ENCODE results near the gene ARL6IP4.

ARL6IP4 gene

DNA sequence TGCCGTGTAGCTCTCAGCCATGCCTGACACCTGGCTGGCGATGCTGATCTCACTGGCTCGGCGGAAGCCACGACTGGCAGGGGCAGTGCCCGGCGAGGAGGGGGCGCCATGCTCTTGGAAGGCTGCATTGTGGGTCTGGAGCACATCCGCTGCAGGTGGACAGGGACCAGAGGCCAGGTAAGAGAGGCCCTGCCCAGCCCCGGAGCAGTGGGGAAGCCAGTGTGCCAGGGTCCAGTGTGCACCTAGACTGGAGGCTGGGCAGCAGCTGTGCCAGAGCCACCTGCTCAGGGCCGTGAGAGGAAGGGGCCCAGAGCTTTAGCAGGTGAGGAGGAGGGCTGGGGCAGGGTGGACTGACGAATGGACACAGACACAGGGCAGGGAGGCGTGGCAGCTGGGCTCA, 10.1 kb downstream of the ARL6IP4 start:
- H3K27ac Mint-ChIP-seq = no peak overlapping the region
- no peak overlapping the region for H3K4me3 Mint-ChIP-seq
- no peaks in the 10 kb centered on the region for H3K4me1 Mint-ChIP-seq (ENCODE audit: low read depth)
- no peaks in the 10 kb centered on the region for H3K27me3 Mint-ChIP-seq
- H3K36me3 Mint-ChIP-seq = no peaks in the 10 kb centered on the region
- no peaks in the 10 kb centered on the region for H3K9me3 Mint-ChIP-seq (ENCODE audit: low read depth)

DNA sequence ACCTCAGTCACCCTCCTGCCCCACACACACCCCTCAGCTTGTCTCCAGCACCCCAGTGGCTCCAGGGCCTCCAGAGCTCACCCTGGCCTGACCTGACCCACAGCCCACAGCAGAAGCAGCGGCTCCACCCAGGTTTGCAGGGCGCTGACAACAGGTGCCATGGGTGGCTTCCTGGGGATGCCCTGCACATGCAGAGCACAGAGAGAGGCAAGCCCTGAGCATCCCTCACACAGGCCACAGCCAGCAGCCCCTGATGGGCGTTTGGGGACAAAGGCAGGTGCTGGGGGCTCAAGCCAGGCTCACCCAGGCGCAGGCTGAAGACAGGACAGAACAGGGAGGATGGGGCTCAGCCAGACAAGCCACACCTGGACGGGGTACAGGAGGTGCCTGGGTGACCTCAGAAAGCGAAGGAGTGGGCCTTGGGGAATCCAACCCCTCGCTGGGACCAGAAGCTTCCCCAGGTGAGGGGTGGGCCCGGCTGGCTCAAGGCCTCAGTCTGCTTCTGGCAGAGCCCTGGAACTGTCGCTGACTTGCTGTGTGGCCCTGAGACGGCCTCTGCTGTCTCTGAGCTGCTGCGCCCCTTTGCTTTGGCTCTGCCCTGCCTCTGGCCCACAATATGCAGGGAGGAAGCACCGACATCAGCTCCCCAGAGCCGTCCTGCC, 10.6 kb downstream of the ARL6IP4 start:
- Mint-ChIP-seq H3K4me3 (no peak overlapping the region), H3K27ac (no peak overlapping the region), H3K36me3 (no peaks in the 10 kb centered on the region), H3K27me3 (no peaks in the 10 kb centered on the region), H3K4me1 (ENCODE audit: low read depth) (no peaks in the 10 kb centered on the region), H3K9me3 (ENCODE audit: low read depth) (no peaks in the 10 kb centered on the region)

DNA sequence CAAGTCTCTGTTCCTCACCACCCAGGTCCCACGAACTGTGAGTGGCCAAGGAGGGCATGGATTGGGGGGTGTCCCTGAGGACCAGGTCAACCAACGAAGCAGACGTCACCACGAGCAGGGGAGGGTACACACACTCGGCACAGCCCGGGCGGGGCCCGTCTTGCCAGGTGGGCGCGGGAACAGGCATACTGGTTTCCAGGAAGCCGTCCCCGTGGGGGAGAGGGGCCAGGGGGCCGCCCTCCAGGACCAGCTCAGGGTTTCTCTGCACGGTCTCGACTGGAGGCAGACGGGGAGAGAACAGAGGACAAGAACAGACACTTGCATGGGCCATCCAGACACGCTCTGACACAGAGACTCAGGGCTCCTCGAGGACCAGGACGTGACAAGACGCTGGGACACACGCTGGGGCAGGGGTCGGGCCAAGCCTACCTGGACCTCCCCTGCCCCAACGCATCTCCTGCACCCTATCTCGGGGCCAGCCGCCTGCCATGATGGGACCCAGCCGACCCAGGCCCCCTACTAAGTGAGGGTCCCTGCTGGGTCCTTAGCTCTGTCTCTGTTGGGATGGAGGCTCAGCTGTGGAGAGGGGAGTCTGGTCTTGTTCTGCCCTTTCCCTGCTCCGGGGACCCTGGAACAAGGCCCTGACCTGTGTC, 11.3 kb downstream of the ARL6IP4 start:
- no peaks in the 10 kb centered on the region for H3K27me3 Mint-ChIP-seq
- no peak overlapping the region for H3K27ac Mint-ChIP-seq
- H3K9me3 Mint-ChIP-seq (ENCODE audit: low read depth) = no peaks in the 10 kb centered on the region
- H3K4me3 Mint-ChIP-seq = no peak overlapping the region
- H3K4me1 Mint-ChIP-seq (ENCODE audit: low read depth) = no peaks in the 10 kb centered on the region
- H3K36me3 Mint-ChIP-seq = no peaks in the 10 kb centered on the region

DNA sequence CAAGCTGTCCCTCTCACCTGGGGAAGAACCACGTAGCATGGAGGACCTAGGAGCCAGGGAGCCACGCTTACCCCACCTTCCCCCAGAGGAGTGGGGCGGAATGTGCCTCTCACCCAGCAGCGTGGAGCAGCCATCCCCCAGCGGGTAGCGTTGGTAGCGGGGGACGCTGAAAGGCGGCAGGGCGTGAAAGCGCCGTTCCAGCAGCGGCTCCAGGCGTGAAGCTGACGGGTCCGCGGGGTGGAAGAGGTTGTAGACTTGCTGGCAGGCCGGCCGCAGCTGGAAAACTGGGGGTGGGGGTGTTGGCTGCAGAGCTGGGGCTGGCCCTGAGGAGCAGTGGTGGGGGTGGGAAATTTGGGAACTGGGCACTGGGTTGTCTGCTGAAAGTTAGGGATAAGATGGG, 11.9 kb downstream of the ARL6IP4 start:
- no peaks in the 10 kb centered on the region for H3K27me3 Mint-ChIP-seq
- no peaks in the 10 kb centered on the region for H3K4me1 Mint-ChIP-seq (ENCODE audit: low read depth)
- no peaks in the 10 kb centered on the region for H3K9me3 Mint-ChIP-seq (ENCODE audit: low read depth)
- H3K27ac Mint-ChIP-seq = no peak overlapping the region
- H3K36me3 Mint-ChIP-seq = no peaks in the 10 kb centered on the region
- no peak overlapping the region for H3K4me3 Mint-ChIP-seq

DNA sequence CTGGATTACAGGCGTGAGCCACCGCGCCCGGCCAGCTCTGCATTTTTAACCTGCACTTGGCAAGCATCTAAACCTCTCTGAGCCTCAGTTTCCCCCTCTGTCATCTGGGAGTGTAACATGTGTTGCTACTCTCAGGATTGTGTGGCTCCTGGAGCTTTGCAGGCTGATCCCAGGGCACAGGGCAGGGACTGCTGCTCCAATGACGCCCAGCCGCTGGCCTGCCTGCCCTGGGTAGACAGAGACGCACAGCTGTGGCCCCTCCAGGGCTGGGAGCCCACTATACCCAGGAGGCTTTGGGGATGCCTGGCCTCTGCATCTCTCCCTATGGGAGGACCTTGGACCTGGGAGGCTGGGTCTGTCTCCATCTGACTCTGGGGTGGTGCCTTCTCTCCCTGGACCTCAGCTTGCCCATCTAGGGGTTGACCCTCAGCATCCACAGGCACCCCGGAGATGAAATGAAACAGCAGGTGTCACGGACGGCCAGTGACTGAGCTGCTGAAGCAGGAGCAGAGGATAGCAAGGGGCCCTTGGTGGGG, 13.7 kb downstream of the ARL6IP4 start:
- Mint-ChIP-seq H3K27ac (no peak overlapping the region), H3K4me1 (ENCODE audit: low read depth) (no peaks in the 10 kb centered on the region), H3K27me3 (no peaks in the 10 kb centered on the region)

DNA sequence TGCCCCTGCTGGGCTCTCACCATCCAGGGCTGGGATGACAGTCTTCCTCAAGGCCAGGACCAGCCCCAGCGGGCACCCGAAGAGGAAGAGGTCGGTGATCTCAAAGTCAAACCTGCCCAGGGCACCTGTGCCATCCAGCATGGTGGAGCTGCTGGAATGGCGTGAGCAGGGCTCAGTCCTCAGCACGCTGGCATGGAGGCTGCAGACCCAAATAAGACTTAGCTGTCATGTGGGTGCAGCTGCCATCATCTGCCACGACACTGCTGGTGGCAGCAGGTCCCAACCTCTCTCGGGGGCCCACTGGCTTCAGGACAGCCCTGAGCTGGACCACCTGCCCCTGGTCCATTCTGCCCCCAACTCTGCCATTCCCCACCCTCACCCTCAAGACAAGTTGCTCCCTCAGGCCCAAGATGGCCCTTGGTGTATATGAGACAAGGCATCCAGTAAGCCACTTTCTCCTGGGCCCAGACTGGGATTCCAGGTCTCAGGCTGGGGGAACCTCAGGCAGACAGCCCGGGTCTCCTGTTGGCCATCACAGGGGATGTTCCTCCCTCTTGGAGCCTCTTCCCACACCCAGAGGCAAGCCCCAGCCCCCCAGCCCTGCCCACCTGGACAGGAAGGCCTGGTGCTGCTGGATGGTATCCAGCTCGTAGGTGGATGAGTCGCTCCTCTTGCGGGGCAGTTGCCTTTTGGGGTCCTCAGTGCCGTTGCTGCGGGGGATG, 14.5 kb downstream of the ARL6IP4 start:
- H3K27me3 Mint-ChIP-seq = no peaks in the 10 kb centered on the region
- H3K27ac Mint-ChIP-seq = no peak overlapping the region
- H3K9me3 Mint-ChIP-seq (ENCODE audit: low read depth) = no peaks in the 10 kb centered on the region
- no peak overlapping the region for H3K4me3 Mint-ChIP-seq
- H3K4me1 Mint-ChIP-seq (ENCODE audit: low read depth) = no peaks in the 10 kb centered on the region
- no peaks in the 10 kb centered on the region for H3K36me3 Mint-ChIP-seq

More for the DNA sequence above, 13.7 kb downstream of the ARL6IP4 start:
- Mint-ChIP-seq H3K4me3 (no peak overlapping the region), H3K9me3 (ENCODE audit: low read depth) (no peaks in the 10 kb centered on the region), H3K36me3 (no peaks in the 10 kb centered on the region)

DNA sequence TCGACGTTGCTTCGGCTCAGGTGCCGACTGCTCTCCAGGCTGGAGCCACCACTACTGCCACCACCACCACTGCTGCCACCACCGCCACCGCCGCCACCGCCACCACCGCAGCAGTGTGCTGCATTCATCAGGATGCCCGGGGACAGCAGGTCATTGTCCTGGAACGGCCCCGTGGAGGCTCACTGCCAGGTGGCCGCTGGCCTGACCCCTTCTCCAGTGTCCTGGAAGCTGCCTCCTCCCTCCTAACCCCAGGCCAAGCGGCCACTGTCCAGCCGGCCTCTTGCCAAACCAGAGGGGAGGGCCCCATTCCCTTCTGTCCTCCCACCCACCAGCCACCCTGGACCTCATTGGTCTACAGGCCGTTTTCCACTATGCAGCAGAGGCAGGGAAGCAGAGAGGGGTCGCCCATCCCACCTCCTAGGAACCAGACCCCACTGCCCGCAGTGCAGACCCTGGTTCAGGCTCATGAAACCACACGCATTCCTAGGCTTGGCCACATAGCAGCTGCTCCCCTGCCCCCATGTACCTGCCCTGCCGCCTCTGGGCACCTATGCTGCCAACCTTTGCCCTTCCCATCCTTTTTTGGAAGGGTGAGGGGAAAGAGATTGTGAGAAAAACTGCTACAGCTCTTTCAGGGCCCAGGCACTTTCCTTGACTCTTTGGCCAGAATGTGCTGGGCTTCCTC, 15.2 kb downstream of the ARL6IP4 start:
- H3K27me3 Mint-ChIP-seq = no peaks in the 10 kb centered on the region
- no peaks in the 10 kb centered on the region for H3K9me3 Mint-ChIP-seq (ENCODE audit: low read depth)
- no peaks in the 10 kb centered on the region for H3K4me1 Mint-ChIP-seq (ENCODE audit: low read depth)
- no peak overlapping the region for H3K4me3 Mint-ChIP-seq
- H3K36me3 Mint-ChIP-seq = no peaks in the 10 kb centered on the region
- no peak overlapping the region for H3K27ac Mint-ChIP-seq

DNA sequence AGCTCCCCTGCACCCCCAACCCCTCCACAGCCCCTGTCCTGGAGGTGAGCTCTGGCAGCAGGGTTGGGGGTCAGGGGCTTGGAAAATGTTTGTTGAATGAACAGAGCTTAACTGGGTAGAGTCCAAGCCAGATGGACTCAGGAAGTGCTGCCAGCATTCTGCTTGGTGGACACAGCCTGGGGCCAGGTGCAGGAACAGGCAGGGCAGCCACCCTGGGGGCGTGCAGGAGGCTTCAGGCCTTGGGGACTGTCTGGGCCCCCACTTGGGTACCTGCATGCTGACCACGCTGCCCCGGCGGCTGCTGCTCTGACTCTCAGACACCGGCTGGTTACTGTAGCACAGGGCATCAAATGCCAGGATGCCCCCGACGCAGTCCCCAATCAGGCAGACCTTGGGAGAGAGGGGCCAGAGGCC, 15.7 kb downstream of the ARL6IP4 start:
- Mint-ChIP-seq H3K27ac (no peak overlapping the region), H3K27me3 (no peaks in the 10 kb centered on the region), H3K4me1 (ENCODE audit: low read depth) (no peaks in the 10 kb centered on the region), H3K4me3 (no peak overlapping the region), H3K36me3 (no peaks in the 10 kb centered on the region), H3K9me3 (ENCODE audit: low read depth) (no peaks in the 10 kb centered on the region)

DNA sequence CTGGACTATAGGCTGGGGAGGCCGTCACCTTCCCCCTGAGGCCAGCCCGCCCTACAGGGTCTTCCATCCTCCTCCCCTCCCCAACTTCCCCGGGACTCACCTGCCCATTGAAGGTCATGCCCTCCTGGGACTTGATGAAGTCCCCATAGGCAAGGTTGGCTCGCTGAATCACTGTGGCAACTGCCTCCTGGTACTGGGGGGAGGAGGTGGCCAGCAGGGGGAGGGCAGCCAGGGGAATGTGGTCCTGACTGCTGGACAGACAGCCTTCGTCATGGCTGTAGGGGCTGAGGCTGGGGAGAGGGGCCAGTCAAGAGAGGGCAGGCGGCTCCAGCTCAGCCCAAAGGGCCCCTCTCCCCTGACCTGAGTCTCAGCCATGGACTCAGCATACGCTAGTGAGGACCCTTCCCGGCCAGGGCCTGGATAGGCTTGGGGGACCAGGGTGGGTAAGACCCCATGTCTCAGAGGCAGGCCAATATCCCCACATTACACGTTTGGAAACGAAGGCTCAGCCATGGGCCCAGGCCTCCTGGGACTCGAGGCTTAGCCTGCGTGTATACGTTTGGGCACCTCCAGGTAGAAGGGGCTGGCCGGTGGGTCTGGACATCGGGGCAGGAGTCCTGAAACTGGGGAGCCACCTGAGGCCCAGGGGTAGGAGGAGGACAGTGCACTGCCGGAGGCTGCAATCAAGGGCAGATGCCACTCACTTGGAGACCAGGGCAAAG, 16.3 kb downstream of the ARL6IP4 start:
- H3K4me3 Mint-ChIP-seq = no peak overlapping the region
- H3K36me3 Mint-ChIP-seq = no peaks in the 10 kb centered on the region
- H3K27ac Mint-ChIP-seq = no peak overlapping the region
- no peaks in the 10 kb centered on the region for H3K27me3 Mint-ChIP-seq
- H3K9me3 Mint-ChIP-seq (ENCODE audit: low read depth) = no peaks in the 10 kb centered on the region
- no peaks in the 10 kb centered on the region for H3K4me1 Mint-ChIP-seq (ENCODE audit: low read depth)

DNA sequence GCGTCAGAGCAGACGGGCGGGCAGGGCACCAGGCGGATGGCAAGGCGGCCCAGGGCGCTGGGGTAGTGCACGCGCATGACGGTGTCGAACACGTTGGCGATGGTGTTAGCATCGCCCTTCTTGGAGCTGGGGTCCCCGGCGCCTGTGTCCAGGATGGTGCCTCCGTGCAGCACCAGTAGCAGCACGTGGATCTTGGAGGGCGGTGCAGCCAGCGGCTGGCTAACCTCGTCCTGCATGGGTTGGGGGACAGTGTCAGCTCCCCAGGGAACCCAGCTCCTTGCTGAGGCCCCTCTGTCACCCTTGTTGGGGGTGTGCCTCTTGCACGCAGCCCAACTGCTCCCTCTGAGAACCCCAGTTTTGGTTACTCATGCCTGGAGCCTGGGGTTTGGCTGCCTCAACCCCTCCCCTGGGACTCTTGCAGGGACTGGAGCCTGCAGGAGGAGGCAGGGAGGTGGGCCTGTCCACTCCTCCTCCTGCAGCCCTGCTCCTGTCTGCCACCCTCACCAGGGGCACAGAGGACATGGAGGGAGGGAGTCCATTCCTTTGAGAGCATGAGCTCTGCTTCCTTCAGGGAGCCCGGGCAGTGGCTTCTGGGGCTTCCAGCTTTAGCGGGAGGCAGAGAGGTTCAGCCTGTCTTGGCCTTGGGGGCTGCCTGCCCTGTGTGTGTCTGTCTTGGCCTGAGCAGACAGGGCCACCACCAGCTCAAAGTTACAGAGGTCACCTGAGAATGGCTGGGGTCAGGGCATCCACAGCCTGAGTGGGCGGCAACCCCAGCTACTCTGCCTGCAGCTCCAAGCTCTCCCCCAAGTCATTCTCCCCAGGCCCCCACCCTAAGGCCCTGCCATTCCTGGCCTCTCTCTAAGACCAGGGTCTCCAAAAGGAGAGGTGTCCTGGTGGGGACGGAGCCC, 17.1 kb downstream of the ARL6IP4 start:
- H3K9me3 Mint-ChIP-seq (ENCODE audit: low read depth) = no peaks in the 10 kb centered on the region
- no peak overlapping the region for H3K4me3 Mint-ChIP-seq
- H3K27me3 Mint-ChIP-seq = no peaks in the 10 kb centered on the region
- no peaks in the 10 kb centered on the region for H3K4me1 Mint-ChIP-seq (ENCODE audit: low read depth)
- H3K27ac Mint-ChIP-seq = no peak overlapping the region
- no peaks in the 10 kb centered on the region for H3K36me3 Mint-ChIP-seq

DNA sequence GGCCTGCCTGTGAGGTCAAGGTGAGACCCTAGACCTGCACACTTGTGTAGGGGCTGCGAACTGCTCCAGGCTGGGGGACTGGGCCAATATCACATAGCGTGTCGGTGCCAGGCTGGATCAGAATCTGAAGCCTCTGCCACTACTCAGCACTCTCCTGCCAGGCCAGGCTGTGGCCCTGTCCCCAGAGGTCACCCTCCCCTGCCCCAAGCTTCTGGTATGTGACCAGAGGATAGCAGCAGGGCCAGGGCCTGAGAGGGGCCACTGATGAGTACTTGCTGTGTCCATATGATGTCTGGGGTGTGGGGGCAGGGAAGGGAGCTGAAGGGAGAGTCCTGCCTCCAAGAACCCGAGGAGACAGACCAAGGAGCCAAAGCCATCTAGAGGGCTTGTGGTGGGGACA, 17.8 kb downstream of the ARL6IP4 start:
- H3K27ac Mint-ChIP-seq = no peak overlapping the region
- H3K9me3 Mint-ChIP-seq (ENCODE audit: low read depth) = no peaks in the 10 kb centered on the region
- H3K4me1 Mint-ChIP-seq (ENCODE audit: low read depth) = no peaks in the 10 kb centered on the region
- no peaks in the 10 kb centered on the region for H3K27me3 Mint-ChIP-seq
- no peak overlapping the region for H3K4me3 Mint-ChIP-seq
- H3K36me3 Mint-ChIP-seq = no peaks in the 10 kb centered on the region

DNA sequence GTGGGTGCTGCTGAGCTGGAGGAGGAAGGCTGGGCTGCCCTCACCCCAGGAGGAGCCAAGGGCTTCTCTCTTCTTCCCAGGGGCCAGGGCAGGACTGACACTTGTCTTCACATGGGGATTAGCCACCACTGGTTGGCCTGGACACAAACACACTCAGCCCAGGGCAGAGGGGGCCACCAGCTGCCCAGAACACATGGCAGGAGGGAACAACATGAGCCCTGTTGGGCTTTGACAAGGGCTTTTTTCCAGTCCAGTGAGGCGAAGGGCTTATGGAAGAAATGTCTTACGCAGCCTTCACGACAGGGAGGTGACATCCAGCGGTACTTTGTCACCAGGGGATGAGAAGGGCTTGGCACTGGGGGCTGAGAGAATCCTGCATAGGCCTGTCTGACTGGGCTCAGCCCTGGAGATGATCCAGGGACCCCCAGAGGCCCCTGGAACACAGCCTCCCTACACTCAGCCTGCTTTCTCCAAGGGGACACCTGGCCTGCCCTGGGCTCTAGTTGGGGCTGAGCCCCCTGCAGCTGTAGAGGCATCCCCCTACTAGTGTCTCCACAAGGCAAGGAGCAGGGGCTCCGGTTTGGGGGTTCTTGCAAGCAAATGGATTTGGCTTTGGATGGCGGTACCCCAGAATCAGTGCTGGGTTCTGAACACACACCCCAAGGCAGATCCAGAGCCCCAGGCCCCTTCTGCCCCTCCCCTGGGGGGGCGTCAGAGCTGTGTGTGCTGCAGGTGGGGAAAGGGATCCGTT, 18.9 kb downstream of the ARL6IP4 start:
- no peaks in the 10 kb centered on the region for H3K36me3 Mint-ChIP-seq
- H3K4me3 Mint-ChIP-seq = no peak overlapping the region
- H3K9me3 Mint-ChIP-seq (ENCODE audit: low read depth) = no peaks in the 10 kb centered on the region
- no peak overlapping the region for H3K27ac Mint-ChIP-seq
- no peaks in the 10 kb centered on the region for H3K27me3 Mint-ChIP-seq
- H3K4me1 Mint-ChIP-seq (ENCODE audit: low read depth) = no peaks in the 10 kb centered on the region

DNA sequence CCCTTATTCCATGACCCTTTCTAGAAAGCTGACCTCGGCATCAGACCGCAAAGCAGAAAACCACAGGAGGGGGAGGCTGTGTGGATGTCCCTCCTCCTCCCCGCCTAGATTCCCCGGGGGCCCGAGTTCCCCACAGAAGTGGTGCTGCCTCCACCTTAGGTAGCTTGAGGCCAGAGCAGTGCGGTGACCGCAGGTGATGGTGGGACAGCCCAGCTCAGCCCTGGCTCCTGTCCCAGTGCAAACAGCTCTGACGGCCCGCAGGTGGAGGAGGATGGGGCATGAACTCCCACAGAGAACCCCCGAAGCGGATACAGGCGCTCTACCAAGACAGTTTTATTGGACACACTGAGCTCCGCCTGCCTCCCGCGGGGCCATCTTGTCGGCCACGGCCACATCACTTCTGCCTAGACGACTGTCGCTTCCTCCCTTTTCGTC, 19.5 kb downstream of the ARL6IP4 start:
- H3K36me3 Mint-ChIP-seq = no peaks in the 10 kb centered on the region
- H3K9me3 Mint-ChIP-seq (ENCODE audit: low read depth) = no peaks in the 10 kb centered on the region
- no peaks in the 10 kb centered on the region for H3K27me3 Mint-ChIP-seq
- no peaks in the 10 kb centered on the region for H3K4me1 Mint-ChIP-seq (ENCODE audit: low read depth)
- H3K27ac Mint-ChIP-seq = no peak overlapping the region
- no peak overlapping the region for H3K4me3 Mint-ChIP-seq
